Ishikawa (cell line): ENCODE results near the gene PLP1.

Source experiments
- CEBPB ChIP-seq: IDR thresholded peaks from 2 replicates; pipeline ENCODE4 v1.6.1; 2012
- CREB1 ChIP-seq: IDR thresholded peaks from 2 replicates; pipeline ENCODE4 v1.6.1; 2012; ENCODE audit warnings: low read depth
- EGR1 ChIP-seq: IDR thresholded peaks from 2 replicates; pipeline ENCODE4 v1.6.1; 2012
- EP300 ChIP-seq: IDR thresholded peaks from 2 replicates; pipeline ENCODE4 v1.6.1; 2012; ENCODE audit warnings: borderline replicate concordance
- FOXM1 ChIP-seq: IDR thresholded peaks from 2 replicates; pipeline ENCODE4 v1.6.1; 2012; ENCODE audit warnings: low read depth, borderline replicate concordance
- MAX ChIP-seq: IDR thresholded peaks from 2 replicates; pipeline ENCODE4 v1.6.1; 2012
- NFIC ChIP-seq: IDR thresholded peaks from 2 replicates; pipeline ENCODE4 v1.6.1; 2012
- RAD21 ChIP-seq: IDR thresholded peaks from 2 replicates; pipeline ENCODE4 v1.6.1; 2012; ENCODE audit warnings: low read depth
- TAF1 ChIP-seq: IDR thresholded peaks from 2 replicates; pipeline ENCODE4 v1.6.1; 2012; ENCODE audit warnings: low read depth, mild to moderate bottlenecking
- TCF12 ChIP-seq: IDR thresholded peaks from 2 replicates; pipeline ENCODE4 v1.6.1; 2012; ENCODE audit warnings: low read depth
- TEAD4 ChIP-seq: IDR thresholded peaks from 2 replicates; pipeline ENCODE4 v1.6.1; 2012
- YY1 ChIP-seq: IDR thresholded peaks from 2 replicates; pipeline ENCODE4 v1.6.1; 2012; ENCODE audit warnings: low read depth
- ZBTB7A ChIP-seq: IDR thresholded peaks from 2 replicates; pipeline ENCODE4 v1.6.1; 2012; ENCODE audit warnings: low read depth
- TF ChIP-seq, protein P1 (sequence below): IDR thresholded peaks from 2 replicates; pipeline ENCODE4 v1.6.1; 2012; ENCODE audit warnings: low read depth, mild to moderate bottlenecking
- TF ChIP-seq, protein P2 (sequence below): IDR thresholded peaks from 2 replicates; pipeline ENCODE4 v1.6.1; 2012

Gene PLP1

GRCh38 chrX:103792916-103793544 lies 16.4 kb downstream of the PLP1 start:
- TF ChIP-seq CEBPB = no peak
- no peak for TF ChIP-seq MAX
- TF ChIP-seq EGR1 = no peak
- TF ChIP-seq RAD21 = no peak
- no peak for TF ChIP-seq NFIC
- no peak for TF ChIP-seq TCF12
- TF ChIP-seq, protein P1, sequence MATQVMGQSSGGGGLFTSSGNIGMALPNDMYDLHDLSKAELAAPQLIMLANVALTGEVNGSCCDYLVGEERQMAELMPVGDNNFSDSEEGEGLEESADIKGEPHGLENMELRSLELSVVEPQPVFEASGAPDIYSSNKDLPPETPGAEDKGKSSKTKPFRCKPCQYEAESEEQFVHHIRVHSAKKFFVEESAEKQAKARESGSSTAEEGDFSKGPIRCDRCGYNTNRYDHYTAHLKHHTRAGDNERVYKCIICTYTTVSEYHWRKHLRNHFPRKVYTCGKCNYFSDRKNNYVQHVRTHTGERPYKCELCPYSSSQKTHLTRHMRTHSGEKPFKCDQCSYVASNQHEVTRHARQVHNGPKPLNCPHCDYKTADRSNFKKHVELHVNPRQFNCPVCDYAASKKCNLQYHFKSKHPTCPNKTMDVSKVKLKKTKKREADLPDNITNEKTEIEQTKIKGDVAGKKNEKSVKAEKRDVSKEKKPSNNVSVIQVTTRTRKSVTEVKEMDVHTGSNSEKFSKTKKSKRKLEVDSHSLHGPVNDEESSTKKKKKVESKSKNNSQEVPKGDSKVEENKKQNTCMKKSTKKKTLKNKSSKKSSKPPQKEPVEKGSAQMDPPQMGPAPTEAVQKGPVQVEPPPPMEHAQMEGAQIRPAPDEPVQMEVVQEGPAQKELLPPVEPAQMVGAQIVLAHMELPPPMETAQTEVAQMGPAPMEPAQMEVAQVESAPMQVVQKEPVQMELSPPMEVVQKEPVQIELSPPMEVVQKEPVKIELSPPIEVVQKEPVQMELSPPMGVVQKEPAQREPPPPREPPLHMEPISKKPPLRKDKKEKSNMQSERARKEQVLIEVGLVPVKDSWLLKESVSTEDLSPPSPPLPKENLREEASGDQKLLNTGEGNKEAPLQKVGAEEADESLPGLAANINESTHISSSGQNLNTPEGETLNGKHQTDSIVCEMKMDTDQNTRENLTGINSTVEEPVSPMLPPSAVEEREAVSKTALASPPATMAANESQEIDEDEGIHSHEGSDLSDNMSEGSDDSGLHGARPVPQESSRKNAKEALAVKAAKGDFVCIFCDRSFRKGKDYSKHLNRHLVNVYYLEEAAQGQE = no peak
- TF ChIP-seq TEAD4 = no peak
- TF ChIP-seq CREB1 = no peak
- TF ChIP-seq FOXM1 = no peak
- no peak for TF ChIP-seq ZBTB7A
- no peak for TF ChIP-seq TAF1

DNA sequence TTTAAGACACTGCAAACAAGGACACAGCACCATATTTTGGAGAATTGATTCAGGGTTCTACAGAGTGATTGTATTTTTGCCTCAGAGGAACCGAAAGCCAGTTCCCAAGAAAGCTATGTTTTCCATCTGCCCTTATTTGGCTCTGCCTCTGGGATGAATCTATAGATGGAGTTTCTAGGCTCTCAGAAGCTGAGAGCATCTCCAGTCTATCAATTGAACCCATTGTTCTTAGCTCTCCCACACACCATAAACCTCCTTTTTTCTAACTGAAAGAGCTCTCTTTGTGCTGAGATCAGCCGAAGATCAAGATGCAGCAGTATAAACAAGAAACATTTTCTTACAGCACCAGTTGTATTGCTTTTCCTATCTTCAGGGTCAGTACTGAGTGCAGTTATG lies 16.9 kb downstream of the PLP1 start:
- TF ChIP-seq, protein P1 = no peak
- no peak for TF ChIP-seq ZBTB7A
- no peak for TF ChIP-seq RAD21
- TF ChIP-seq TCF12 = no peak
- TF ChIP-seq MAX = no peak
- no peak for TF ChIP-seq CEBPB
- no peak for TF ChIP-seq CREB1
- no peak for TF ChIP-seq EP300
- no peak for TF ChIP-seq TAF1
- no peak for TF ChIP-seq TEAD4
- no peak for TF ChIP-seq YY1

- TF ChIP-seq, protein P2, sequence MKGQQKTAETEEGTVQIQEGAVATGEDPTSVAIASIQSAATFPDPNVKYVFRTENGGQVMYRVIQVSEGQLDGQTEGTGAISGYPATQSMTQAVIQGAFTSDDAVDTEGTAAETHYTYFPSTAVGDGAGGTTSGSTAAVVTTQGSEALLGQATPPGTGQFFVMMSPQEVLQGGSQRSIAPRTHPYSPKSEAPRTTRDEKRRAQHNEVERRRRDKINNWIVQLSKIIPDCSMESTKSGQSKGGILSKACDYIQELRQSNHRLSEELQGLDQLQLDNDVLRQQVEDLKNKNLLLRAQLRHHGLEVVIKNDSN = no peak
- TF ChIP-seq CREB1 = no peak
- no peak for TF ChIP-seq YY1
- TF ChIP-seq TCF12 = no peak
- TF ChIP-seq, protein P1 = no peak
- no peak for TF ChIP-seq TAF1
Observed at GRCh38 chrX:103794119-103794518, 17.5 kb downstream of the PLP1 start.

GRCh38 chrX:103797691-103798090 lies 21.1 kb downstream of the PLP1 start:
- TF ChIP-seq YY1 (no peak), TAF1 (no peak), CEBPB (no peak), EP300 (no peak), TCF12 (no peak), RAD21 (no peak), FOXM1 (no peak), TEAD4 (no peak), MAX (no peak), EGR1 (no peak), NFIC (no peak), ZBTB7A (no peak), CREB1 (no peak)
- TF ChIP-seq, protein P1 = no peak
- TF ChIP-seq, protein P2 = no peak
